ENCODE measurements around the gene ATP8B1. TPM values are rescaled to one million over a fixed set of nuclear protein-coding genes. Genes with fewer than 3 reads are reported as not detected.

Gene ATP8B1
- total and polyA plus RNA-seq, 9 of the 15 experiments (the other 6 are each of a cell fraction or from before 2014, with no cell fraction given) = 0.01 to 0.22 (median 0.03) TPM; not detected in 3

GRCh38 chr18:57603871-57604270, 199.2 kb downstream of the ATP8B1 start:
- Histone ChIP-seq H3K4me3 (no peak overlapping the region), H3K4me1 (replicated peaks in 1 of 2; ENCODE audit: control insufficient read depth in 2 of 2, insufficient read depth in 2 of 2, low read length in 2 of 2) (peaks cover 0 to 4% of the 10 kb centered on the region in 2 experiments; a peak in 3 of 5 replicates), H4K20me1 (replicated peaks; ENCODE audit: control insufficient read depth, insufficient read depth, low read length) (no peaks in the 10 kb centered on the region), H3K27me3 (ENCODE audit: control insufficient read depth in 2 of 2, insufficient read depth in 2 of 2, low read length in 2 of 2) (no peaks in the 10 kb centered on the region), H3K79me2 (ENCODE audit: control insufficient read depth, insufficient read depth, low read length) (0 out of 3 replicates have a peak, but pooled peaks cover 3% of the 10 kb centered on the region), H3K36me3 (ENCODE audit: control insufficient read depth, insufficient read depth, low read length) (peaks cover 87% of the 10 kb centered on the region), H2AFZ (ENCODE audit: low read depth, low read length) (no peak overlapping the region), H3K9ac (ENCODE audit: insufficient read depth in 1 of 2, low read depth in 2 of 2, low read length in 2 of 2) (no peak overlapping the region), H3K9me3 (replicated peaks; ENCODE audit: control insufficient read depth, insufficient read depth, low read depth, low read length) (no peaks in the 10 kb centered on the region), H3K9me1 (ENCODE audit: control insufficient read depth, insufficient read depth, low read length) (no peaks in the 10 kb centered on the region), H3K4me2 (ENCODE audit: insufficient read depth, low read length) (peak overlapping the region; percentile 10; the same call in 1 of the 2 replicates), H3K27ac (ENCODE audit: extremely low read depth, low read depth, low read length) (peak overlapping the region; percentile 40; the same call in 2 of the 3 replicates)
- 0% methylated on average over 1 of the region's 1 CpG for WGBS (ENCODE audit: insufficient coverage, low coverage, missing lambda C conversion rate)
- intact Hi-C loops (cut with micrococcal nuclease) = no loop called here
- CTCF ChIA-PET (ENCODE audit: low intra/inter-chr PET ratio) = no interaction called here
- DNase-seq (ENCODE audit: extremely low read depth in 1 of 4, low spot score in 3 of 4) (peak; percentile 55 to 69 (median 63)), FAIRE-seq (peak; percentile 83), ATAC-seq (peak; percentile 81)
- TF ChIP-seq TEAD4 (IDR thresholded peaks at IDR 0.05; ENCODE audit: low read length) = peak; percentile 33; the same call in 1 of the 2 replicates
- TF ChIP-seq TEAD4 (CRISPR knock-in tag; IDR thresholded peaks at IDR 0.05; ENCODE audit: borderline replicate concordance) = no peak
- peak; percentile 49; the same call in 1 of the 2 replicates for TF ChIP-seq EP300 (IDR thresholded peaks at IDR 0.05; ENCODE audit: low read length)
- TF ChIP-seq DPF2 (IDR thresholded peaks at IDR 0.05) = peak; percentile 78
- peak; percentile 49; the same call in 1 of the 2 replicates for TF ChIP-seq SMARCA4 (IDR thresholded peaks at IDR 0.05)
- TF ChIP-seq CBFA2T3 (IDR thresholded peaks at IDR 0.05) = peak; percentile 69
- TF ChIP-seq ARID1B (IDR thresholded peaks at IDR 0.05) = peak; percentile 84
- TF ChIP-seq TCF3 (CRISPR knock-in tag; IDR thresholded peaks at IDR 0.05) = peak; percentile 73
- TF ChIP-seq TAL1 (IDR thresholded peaks at IDR 0.05) = peak; percentile 64; the same call in 1 of the 2 replicates
- TF ChIP-seq SMARCC2 (IDR thresholded peaks at IDR 0.05; ENCODE audit: low read depth) = peak; percentile 20; the same call in 1 of the 2 replicates
- peak; percentile 58; the same call in 1 of the 2 replicates for TF ChIP-seq ZBTB7A (IDR thresholded peaks at IDR 0.05; ENCODE audit: borderline replicate concordance, control insufficient read depth, low read depth, low read length)
- peak; percentile 24; the same call in 1 of the 2 replicates for TF ChIP-seq SMARCE1 (IDR thresholded peaks at IDR 0.05)
- TF ChIP-seq CBFA2T2 (conservative IDR thresholded peaks at IDR 0.05) = peak; percentile 44
- no peak for TF ChIP-seq MCM2 (IDR thresholded peaks at IDR 0.05; ENCODE audit: low read depth)
- TF ChIP-seq NCOA2 (IDR thresholded peaks at IDR 0.05; ENCODE audit: partially characterized antibody in 2 of 2) = no peak
- no peak for TF ChIP-seq SIN3B (IDR thresholded peaks at IDR 0.05; ENCODE audit: low read depth)
- TF ChIP-seq HEY1 (CRISPR knock-in tag; IDR thresholded peaks at IDR 0.05; ENCODE audit: borderline replicate concordance) = no peak
- peak; percentile 34; the same call in 1 of the 2 replicates for TF ChIP-seq NCOR1 (IDR thresholded peaks at IDR 0.05)
- in situ Hi-C loops (cut with MboI) = no loop called here
- POLR2A ChIA-PET = interaction anchor here (0.7 to 1.7 kb wide), 6 partner anchors 9 to 17 kb away, joined by 3 to 9 read pairs (median 5); partner anchors contain the start of gene FECH
- BruUV-seq (replicated peaks) = no TSS peak

Small RNA genes within 50 kb of the gene (small RNA-seq; reads per million reads assigned to genes)
- not detected for gene RNU6-742P

Other genes starting within 250 kb of the ATP8B1 start
- gene FECH, start 216.6 kb downstream of the ATP8B1 start, total RNA-seq (2014; rRNA removed) = 170 and 212 TPM in 2 replicates
- gene FECH, start 216.6 kb downstream of the ATP8B1 start, total RNA-seq (2014; rRNA removed; fragmentation: Illumina TruSeq; extraction: Trizol) = 46.7 and 48.8 TPM in 2 replicates
- 20.2 and 24.1 TPM in 2 replicates for gene FECH, start 216.6 kb downstream of the ATP8B1 start, total RNA-seq (2015; rRNA removed; fragmentation: Illumina TruSeq; extraction: Trizol)
- 64.0 and 67.1 TPM in 2 replicates for gene FECH, start 216.6 kb downstream of the ATP8B1 start, total RNA-seq (2021)
- gene FECH, start 216.6 kb downstream of the ATP8B1 start, polyA plus RNA-seq (2011; rRNA removed) = 55.5 and 74.8 TPM in 2 replicates
- gene FECH, start 216.6 kb downstream of the ATP8B1 start, polyA plus RNA-seq (2014; fragmentation: Illumina TruSeq; extraction: Trizol) = 73.9 and 79.1 TPM in 2 replicates
- 10 to 100 TPM; 19.8 to 21.1 TPM for gene FECH, start 216.6 kb downstream of the ATP8B1 start, polyA plus RNA-seq (2014; fragmentation: Nextera tagmentation; extraction: Ambion mirVana)
- 56.8 and 84.3 TPM in 2 replicates for gene FECH, start 216.6 kb downstream of the ATP8B1 start, polyA plus RNA-seq (2014; rRNA removed)
- gene NARS1, start 181.5 kb downstream of the ATP8B1 start, total RNA-seq (2014; rRNA removed) = 153 and 232 TPM in 2 replicates
- 236 and 274 TPM in 2 replicates for gene NARS1, start 181.5 kb downstream of the ATP8B1 start, total RNA-seq (2014; rRNA removed; fragmentation: Illumina TruSeq; extraction: Trizol)
- 267 and 290 TPM in 2 replicates for gene NARS1, start 181.5 kb downstream of the ATP8B1 start, total RNA-seq (2015; rRNA removed; fragmentation: Illumina TruSeq; extraction: Trizol)
- 130 and 145 TPM in 2 replicates for gene NARS1, start 181.5 kb downstream of the ATP8B1 start, total RNA-seq (2021)
- gene NARS1, start 181.5 kb downstream of the ATP8B1 start, polyA plus RNA-seq (2011; rRNA removed) = 180 and 207 TPM in 2 replicates
- gene NARS1, start 181.5 kb downstream of the ATP8B1 start, polyA plus RNA-seq (2014; fragmentation: Illumina TruSeq; extraction: Trizol) = 270 and 293 TPM in 2 replicates
- gene NARS1, start 181.5 kb downstream of the ATP8B1 start, polyA plus RNA-seq (2014; fragmentation: Nextera tagmentation; extraction: Ambion mirVana) = 100 to 1,000 TPM; 141 to 267 TPM
- gene NARS1, start 181.5 kb downstream of the ATP8B1 start, polyA plus RNA-seq (2014; rRNA removed) = 186 and 225 TPM in 2 replicates
- gene NEDD4L, start 240.9 kb upstream of the ATP8B1 start, total RNA-seq (2014; rRNA removed) = 17.3 and 21.3 TPM in 2 replicates
- gene NEDD4L, start 240.9 kb upstream of the ATP8B1 start, total RNA-seq (2014; rRNA removed; fragmentation: Illumina TruSeq; extraction: Trizol) = 16.3 and 21.7 TPM in 2 replicates
- gene NEDD4L, start 240.9 kb upstream of the ATP8B1 start, total RNA-seq (2015; rRNA removed; fragmentation: Illumina TruSeq; extraction: Trizol) = 14.4 and 16.5 TPM in 2 replicates
- 32.7 and 33.4 TPM in 2 replicates for gene NEDD4L, start 240.9 kb upstream of the ATP8B1 start, total RNA-seq (2021)
- gene NEDD4L, start 240.9 kb upstream of the ATP8B1 start, polyA plus RNA-seq (2011; rRNA removed) = 11.5 and 19.9 TPM in 2 replicates
- 23.9 and 27.0 TPM in 2 replicates for gene NEDD4L, start 240.9 kb upstream of the ATP8B1 start, polyA plus RNA-seq (2014; fragmentation: Illumina TruSeq; extraction: Trizol)
- 10 to 100 TPM in 1 of 2 experiments, 1 to 10 TPM in 1; 8.1 to 11.1 TPM for gene NEDD4L, start 240.9 kb upstream of the ATP8B1 start, polyA plus RNA-seq (2014; fragmentation: Nextera tagmentation; extraction: Ambion mirVana)
- 22.5 and 25.2 TPM in 2 replicates for gene NEDD4L, start 240.9 kb upstream of the ATP8B1 start, polyA plus RNA-seq (2014; rRNA removed)